Body of pancreas (tissue), 4 donors: Measurements from ENCODE around the gene CYP2U1. TPM values are rescaled to one million over a fixed set of nuclear protein-coding genes. Genes with fewer than 3 reads are reported as not detected.

Source experiments
- ATAC-seq: fragments of 150-250 bp; one replicate; pipeline ENCODE4 v1.9.1; 2016
- DNase-seq, 4 donors: peaks; one replicate each; pipeline ENCODE4 v3.0.0-alpha.2; 2019
- H3K27ac ChIP-seq, 4 donors: fragments of 200-600 bp; sonication (generic); 1 replicate in 3 of 4; 2 replicates in 1 of 4; pipeline versions ENCODE4 v1.5.1 to v1.6.1; 2016 to 2019; ENCODE audit warnings: mild to moderate bottlenecking in 1 of 4, mixed read lengths in 1 of 4, moderate library complexity in 1 of 4
- H3K27me3 ChIP-seq, 2 donors: fragments of 200-600 bp; sonication (generic); one replicate each; pipeline ENCODE4 v1.6.0; 2016; ENCODE audit warnings: mild to moderate bottlenecking in 1 of 2
- H3K36me3 ChIP-seq, 2 donors: fragments of 200-600 bp; sonication (generic); replicated peaks in 1 of 2; 2 replicates each; pipeline ENCODE4 v1.5.1; 2016; ENCODE audit warnings: low read depth in 2 of 2; ENCODE audit not compliant: insufficient read depth in 1 of 2
- H3K4me1 ChIP-seq: fragments of 200-600 bp; sonication (generic); one replicate; pipeline ENCODE4 v1.6.0; 2016
- H3K4me3 ChIP-seq, 2 donors: fragments of 200-600 bp; sonication (generic); 1 replicate in 1 of 2; 2 replicates in 1 of 2; pipeline ENCODE4 v1.5.1; 2016 to 2019
- H3K9me3 ChIP-seq, 3 donors: fragments of 200-600 bp; sonication (generic); 1 replicate in 2 of 3; 2 replicates in 1 of 3; pipeline ENCODE4 v1.5.1; 2016
- POLR2A ChIP-seq, 3 donors: fragments of 450-650 bp; IDR thresholded peaks; one replicate each; pipeline ENCODE4 v1.6.1; 2016; ENCODE audit warnings: antibody characterized with exemption in 3 of 3, mild to moderate bottlenecking in 2 of 3
- WGBS, 2 donors: methylation state at CpG; one replicate each; pipeline ENCODE4 v1.1.5; 2017; 5-methylcytosine and 5-hydroxymethylcytosine counted together
- intact Hi-C: fragments of 100-400 bp; cut with DNase I; formaldehyde crosslinking; loops from one replicate; pipeline ENCODE4 v1.15.1; 2023
- total RNA-seq, 2 donors: library from RNA; depleted of rRNA; stranded (reverse); fragments of >200 nt; gene quantifications; one replicate each; pipeline ENCODE4 v1.1.0, GENCODE V29; 2016
- TF ChIP-seq, protein P1 (sequence below), 7 experiments: fragments of 450-650 bp in 4 of 7; fragments of 200-600 bp in 3 of 7; sonication (generic) in 3 of 7; IDR thresholded peaks; one replicate each; pipeline ENCODE4 v1.5.1; 2016 to 2019; ENCODE audit warnings: antibody characterized with exemption in 7 of 7

CYP2U1 gene
- total RNA-seq, 2 donors from 2014 or later: 5.7 to 7.6 TPM

DNA sequence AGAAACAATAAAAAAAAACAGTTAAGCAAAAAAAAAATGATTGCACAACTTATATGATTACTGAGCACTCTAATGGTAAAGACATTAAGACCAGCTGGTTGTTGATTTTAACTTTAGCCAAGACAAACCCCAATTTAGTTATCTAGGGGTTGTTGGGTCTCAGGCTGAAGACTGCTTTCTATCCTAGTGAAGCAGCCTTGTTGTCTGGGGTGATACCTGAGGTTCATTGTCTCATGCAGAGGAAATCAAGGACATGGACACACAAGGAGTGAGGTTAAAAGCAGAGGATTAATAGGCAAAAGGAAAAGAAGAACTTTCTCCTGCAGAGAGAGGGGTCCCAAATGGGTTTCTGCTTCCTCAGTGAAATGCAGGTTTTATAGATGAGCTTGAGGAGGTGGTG lies 40.0 kb upstream of the CYP2U1 start:
- H3K36me3 ChIP-seq: no peaks in the 10 kb centered on the region
- TF ChIP-seq POLR2A (IDR thresholded peaks at IDR 0.05): no peak
- TF ChIP-seq, protein P1, sequence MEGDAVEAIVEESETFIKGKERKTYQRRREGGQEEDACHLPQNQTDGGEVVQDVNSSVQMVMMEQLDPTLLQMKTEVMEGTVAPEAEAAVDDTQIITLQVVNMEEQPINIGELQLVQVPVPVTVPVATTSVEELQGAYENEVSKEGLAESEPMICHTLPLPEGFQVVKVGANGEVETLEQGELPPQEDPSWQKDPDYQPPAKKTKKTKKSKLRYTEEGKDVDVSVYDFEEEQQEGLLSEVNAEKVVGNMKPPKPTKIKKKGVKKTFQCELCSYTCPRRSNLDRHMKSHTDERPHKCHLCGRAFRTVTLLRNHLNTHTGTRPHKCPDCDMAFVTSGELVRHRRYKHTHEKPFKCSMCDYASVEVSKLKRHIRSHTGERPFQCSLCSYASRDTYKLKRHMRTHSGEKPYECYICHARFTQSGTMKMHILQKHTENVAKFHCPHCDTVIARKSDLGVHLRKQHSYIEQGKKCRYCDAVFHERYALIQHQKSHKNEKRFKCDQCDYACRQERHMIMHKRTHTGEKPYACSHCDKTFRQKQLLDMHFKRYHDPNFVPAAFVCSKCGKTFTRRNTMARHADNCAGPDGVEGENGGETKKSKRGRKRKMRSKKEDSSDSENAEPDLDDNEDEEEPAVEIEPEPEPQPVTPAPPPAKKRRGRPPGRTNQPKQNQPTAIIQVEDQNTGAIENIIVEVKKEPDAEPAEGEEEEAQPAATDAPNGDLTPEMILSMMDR (IDR thresholded peaks at IDR 0.05): no peak
- intact Hi-C loops: no loop called here
- no peak overlapping the region for H3K27ac ChIP-seq
- DNase-seq (no peak), ATAC-seq (no peak)
- no peak overlapping the region for H3K4me3 ChIP-seq
- no peaks in the 10 kb centered on the region for H3K4me1 ChIP-seq
- H3K27me3 ChIP-seq: no peaks in the 10 kb centered on the region
- H3K9me3 ChIP-seq: peaks cover 0 to 3% (median 0%) of the 10 kb centered on the region in 3 donors

DNA sequence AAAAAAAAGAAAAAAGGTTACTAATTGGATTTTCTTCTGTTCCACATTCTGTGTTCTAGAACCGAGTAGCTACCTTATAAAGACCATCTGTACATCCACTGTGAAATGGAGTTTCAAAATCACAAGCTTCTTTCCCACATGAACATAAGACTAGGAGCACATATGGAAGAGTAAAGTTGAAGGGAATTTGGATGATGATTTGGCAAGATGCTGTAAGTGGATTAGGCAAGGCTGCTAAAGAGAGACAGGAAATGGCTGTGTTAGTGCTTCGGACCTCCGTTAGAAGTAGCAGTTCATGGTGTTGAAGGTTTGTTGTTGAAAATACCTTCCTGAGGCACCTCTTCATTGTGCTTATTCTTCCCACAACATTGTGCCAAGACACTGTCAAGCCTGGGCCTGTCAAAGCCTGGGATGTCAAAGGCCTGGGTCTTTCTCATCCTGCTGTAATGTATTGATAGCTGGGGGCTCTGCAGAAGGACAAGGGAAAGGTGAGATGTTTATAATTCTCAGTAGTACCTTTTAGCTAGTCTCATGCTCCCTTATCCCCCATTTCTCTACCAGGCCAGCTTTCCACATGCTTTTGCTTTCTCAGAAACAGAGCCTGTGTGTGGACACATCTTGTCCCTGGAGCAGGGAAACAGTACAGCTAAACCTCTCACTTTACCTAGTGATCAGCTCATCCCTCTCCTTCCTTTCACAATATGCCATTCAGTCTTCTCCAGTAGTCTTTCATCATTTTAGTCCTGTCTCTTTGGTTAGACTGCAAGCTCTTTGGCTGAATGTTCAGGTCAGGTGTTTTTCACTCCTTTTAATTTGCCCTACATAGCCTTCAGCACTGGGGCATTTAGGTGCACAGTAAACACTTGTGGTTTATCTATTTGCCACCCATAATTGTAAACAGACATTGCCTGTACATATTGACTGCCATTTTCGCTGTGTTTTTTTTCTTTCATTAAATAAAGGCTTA lies 37.9 kb upstream of the CYP2U1 start:
- H3K27ac ChIP-seq: no peak overlapping the region
- intact Hi-C loops: no loop called here
- no peak for DNase-seq
- no peaks in the 10 kb centered on the region for H3K36me3 ChIP-seq
- ATAC-seq: no peak
- H3K27me3 ChIP-seq: no peaks in the 10 kb centered on the region
- no peaks in the 10 kb centered on the region for H3K9me3 ChIP-seq
- no peak overlapping the region for H3K4me3 ChIP-seq
- 76 to 78% methylated on average over 4 of the region's 4 CpGs for WGBS, 2 donors
- no peaks in the 10 kb centered on the region for H3K4me1 ChIP-seq
- TF ChIP-seq, protein P1 (IDR thresholded peaks at IDR 0.05): no peak
- no peak for TF ChIP-seq POLR2A (IDR thresholded peaks at IDR 0.05)

DNA sequence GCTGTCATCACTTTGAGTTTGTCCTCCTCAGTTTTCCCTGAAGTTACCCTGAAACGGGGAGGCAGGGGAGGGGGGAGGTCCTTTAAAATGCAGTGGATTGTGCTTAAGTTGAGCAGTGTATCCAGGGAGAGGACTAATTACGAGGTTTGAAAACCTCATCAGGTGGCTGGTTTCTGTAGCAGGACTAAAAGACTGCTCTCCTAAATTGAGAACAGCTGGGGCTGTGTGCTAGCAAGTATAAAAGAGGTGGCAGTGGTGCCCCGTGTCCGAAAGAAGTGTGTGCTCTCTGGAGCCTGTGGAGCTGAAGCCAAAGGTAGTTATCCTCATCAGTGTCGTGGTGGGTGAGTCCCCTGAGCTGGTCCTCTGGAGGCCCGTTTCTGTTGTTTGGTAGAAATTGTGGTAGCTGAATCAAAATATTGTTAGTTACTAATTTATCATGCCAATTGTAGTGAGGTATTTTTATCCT lies 37.2 kb upstream of the CYP2U1 start:
- Histone ChIP-seq H3K27me3 (no peaks in the 10 kb centered on the region), H3K27ac (no peak overlapping the region), H3K9me3 (no peaks in the 10 kb centered on the region), H3K4me1 (no peaks in the 10 kb centered on the region), H3K4me3 (no peak overlapping the region), H3K36me3 (no peaks in the 10 kb centered on the region)
- DNase-seq (peak in 2 of 4 donors; percentile 11 to 12), ATAC-seq (no peak)
- intact Hi-C loops: no loop called here
- TF ChIP-seq, protein P1 (IDR thresholded peaks at IDR 0.05): no peak
- no peak for TF ChIP-seq POLR2A (IDR thresholded peaks at IDR 0.05)
- 81 to 86% methylated on average over 6 of the region's 6 CpGs for WGBS, 2 donors

DNA sequence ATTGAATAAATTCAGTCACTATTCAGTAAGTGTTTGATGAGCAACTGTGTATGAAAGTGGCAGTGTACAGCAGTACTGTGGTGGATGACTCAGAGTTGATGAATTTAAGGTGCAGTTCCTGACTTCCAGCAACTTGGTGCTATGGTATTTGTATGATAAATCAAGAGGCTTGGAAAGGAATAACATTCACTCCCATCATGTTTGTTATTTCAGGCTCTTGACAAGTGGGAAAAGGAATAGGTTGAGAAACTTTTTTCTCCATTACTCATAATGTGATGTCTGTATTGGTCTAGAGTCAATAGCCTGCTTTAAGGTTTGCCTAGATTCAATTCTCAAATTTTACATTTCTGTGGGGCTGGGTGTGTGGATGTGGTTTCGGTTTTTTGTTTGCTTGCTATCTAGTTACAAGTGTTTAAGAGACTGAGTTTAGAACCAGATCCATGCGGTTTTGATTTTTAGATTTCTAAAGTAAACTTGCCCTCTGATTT lies 35.1 kb upstream of the CYP2U1 start:
- Histone ChIP-seq H3K27ac (peak overlapping the region in 1 of 4 donors; percentile 30), H3K27me3 (no peaks in the 10 kb centered on the region), H3K4me1 (no peaks in the 10 kb centered on the region), H3K4me3 (no peak overlapping the region), H3K9me3 (no peaks in the 10 kb centered on the region), H3K36me3 (no peaks in the 10 kb centered on the region)
- ATAC-seq (peak; percentile 60), DNase-seq (peak in 1 of 4 donors; percentile 20)
- TF ChIP-seq POLR2A (IDR thresholded peaks at IDR 0.05): no peak
- TF ChIP-seq, protein P1 (IDR thresholded peaks at IDR 0.05): no peak
- intact Hi-C loops: no loop called here
- WGBS, 2 donors: 33 to 51% methylated on average over 2 of the region's 2 CpGs
